Measurements from ENCODE around the gene KCNIP1. TPM values are rescaled to one million over a fixed set of nuclear protein-coding genes. Genes with fewer than 3 reads are reported as not detected.

Gene KCNIP1
- total RNA-seq, 1 experiment from 2014 or later = not detected

GRCh38 chr5:170750791-170751190 is 247.0 kb downstream of the KCNIP1 start:
- no peaks in the 10 kb centered on the region; the same call in 1 of the 2 replicates for H3K4me1 ChIP-seq (ENCODE audit: insufficient read depth, low read length)
- H3K27me3 ChIP-seq (ENCODE audit: low read length) = no peaks in the 10 kb centered on the region
- no peak overlapping the region for H3K9ac ChIP-seq (ENCODE audit: low read length)
- DNase-seq (no peak), ATAC-seq (no peak)
- H3K4me2 ChIP-seq (ENCODE audit: low read length) = no peak overlapping the region
- no peaks in the 10 kb centered on the region for H4K20me1 ChIP-seq (ENCODE audit: low read length)
- no peak overlapping the region for H3K27ac ChIP-seq (ENCODE audit: low read length)
- H3K36me3 ChIP-seq (ENCODE audit: low read depth, low read length) = no peaks in the 10 kb centered on the region
- no peaks in the 10 kb centered on the region for H3K79me2 ChIP-seq (ENCODE audit: low read length)
- H3K9me2 ChIP-seq (replicated peaks; ENCODE audit: low read length) = no peaks in the 10 kb centered on the region
- BruUV-seq (replicated peaks) = no TSS peak
- no peaks in the 10 kb centered on the region for H3F3A ChIP-seq (ENCODE audit: low read length, unreplicated experiment)
- ChIA-PET POLR2A (ENCODE audit: unreplicated experiment) (no interaction called here), CTCF (no interaction called here)
- H3K4me3 ChIP-seq (ENCODE audit: low read length) = no peak overlapping the region
- H2AFZ ChIP-seq (ENCODE audit: low read length) = no peak overlapping the region
- intact Hi-C loops (cut with micrococcal nuclease) = no loop called here
- no peak for TF ChIP-seq EZH2phosphoT487 (IDR thresholded peaks at IDR 0.05; ENCODE audit: borderline replicate concordance, low read length)
- no peak for TF ChIP-seq CTCF (conservative IDR thresholded peaks at IDR 0.05; ENCODE audit: low read depth, low read length)
- TF ChIP-seq EZH2 (IDR thresholded peaks at IDR 0.05; ENCODE audit: low read length, unreplicated experiment) = no peak
- no peaks in the 10 kb centered on the region for H3K9me3 ChIP-seq (ENCODE audit: low read length)

DNA sequence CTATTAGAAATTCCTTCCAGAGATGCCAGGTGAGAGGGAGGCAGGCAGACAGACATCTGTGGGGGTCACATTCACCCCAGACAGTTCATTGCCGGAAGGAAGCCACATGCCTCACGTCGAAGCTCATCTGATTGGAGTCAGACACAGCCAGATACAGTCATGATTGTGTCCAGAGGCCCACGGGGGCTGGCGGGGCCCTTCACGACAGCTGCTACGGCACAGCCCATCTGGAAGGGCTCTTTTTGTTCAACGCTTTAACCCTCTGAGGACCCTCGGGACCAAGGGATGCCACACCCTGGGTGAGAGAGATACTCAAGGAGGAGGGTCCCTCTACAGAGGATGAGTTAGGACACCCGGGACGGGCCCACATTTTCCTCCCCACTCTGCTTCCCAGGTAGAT is 247.8 kb downstream of the KCNIP1 start:
- ChIA-PET POLR2A (ENCODE audit: unreplicated experiment) (no interaction called here), CTCF (no interaction called here)
- no peak overlapping the region for H2AFZ ChIP-seq (ENCODE audit: low read length)
- no TSS peak for BruUV-seq (replicated peaks)
- no peaks in the 10 kb centered on the region for H3K36me3 ChIP-seq (ENCODE audit: low read depth, low read length)
- H4K20me1 ChIP-seq (ENCODE audit: low read length) = no peaks in the 10 kb centered on the region
- ATAC-seq = no peak
- no peak overlapping the region for H3K4me3 ChIP-seq (ENCODE audit: low read length)
- intact Hi-C loops (cut with micrococcal nuclease) = no loop called here
- no peak overlapping the region for H3K9ac ChIP-seq (ENCODE audit: low read length)
- H3F3A ChIP-seq (ENCODE audit: low read length, unreplicated experiment) = no peaks in the 10 kb centered on the region
- H3K27ac ChIP-seq (ENCODE audit: low read length) = no peak overlapping the region
- no peaks in the 10 kb centered on the region for H3K9me2 ChIP-seq (replicated peaks; ENCODE audit: low read length)
- no peaks in the 10 kb centered on the region; the same call in 1 of the 2 replicates for H3K4me1 ChIP-seq (ENCODE audit: insufficient read depth, low read length)
- H3K9me3 ChIP-seq (ENCODE audit: low read length) = no peaks in the 10 kb centered on the region
- no peaks in the 10 kb centered on the region for H3K27me3 ChIP-seq (ENCODE audit: low read length)
- H3K4me2 ChIP-seq (ENCODE audit: low read length) = no peak overlapping the region
- H3K79me2 ChIP-seq (ENCODE audit: low read length) = no peaks in the 10 kb centered on the region
- TF ChIP-seq EZH2 (IDR thresholded peaks at IDR 0.05; ENCODE audit: low read length, unreplicated experiment) (no peak), CTCF (conservative IDR thresholded peaks at IDR 0.05; ENCODE audit: low read depth, low read length) (no peak), EZH2phosphoT487 (IDR thresholded peaks at IDR 0.05; ENCODE audit: borderline replicate concordance, low read length) (no peak)
- no peak for DNase-seq

GRCh38 chr5:170752257-170753215 is 248.7 kb downstream of the KCNIP1 start:
- Histone ChIP-seq H3K27ac (ENCODE audit: low read length) (no peak overlapping the region), H2AFZ (ENCODE audit: low read length) (no peak overlapping the region), H3K9me3 (ENCODE audit: low read length) (no peaks in the 10 kb centered on the region), H3K4me3 (ENCODE audit: low read length) (no peak overlapping the region), H3K4me2 (ENCODE audit: low read length) (no peak overlapping the region), H3K36me3 (ENCODE audit: low read depth, low read length) (no peaks in the 10 kb centered on the region), H3F3A (ENCODE audit: low read length, unreplicated experiment) (no peaks in the 10 kb centered on the region), H3K9ac (ENCODE audit: low read length) (no peak overlapping the region), H4K20me1 (ENCODE audit: low read length) (no peaks in the 10 kb centered on the region), H3K27me3 (ENCODE audit: low read length) (no peaks in the 10 kb centered on the region), H3K79me2 (ENCODE audit: low read length) (no peaks in the 10 kb centered on the region), H3K9me2 (replicated peaks; ENCODE audit: low read length) (no peaks in the 10 kb centered on the region), H3K4me1 (ENCODE audit: insufficient read depth, low read length) (no peaks in the 10 kb centered on the region; the same call in 1 of the 2 replicates)
- intact Hi-C loops (cut with micrococcal nuclease) = no loop called here
- ChIA-PET POLR2A (ENCODE audit: unreplicated experiment) (no interaction called here), CTCF (no interaction called here)
- no TSS peak for BruUV-seq (replicated peaks)
- TF ChIP-seq EZH2 (IDR thresholded peaks at IDR 0.05; ENCODE audit: low read length, unreplicated experiment) (no peak), EZH2phosphoT487 (IDR thresholded peaks at IDR 0.05; ENCODE audit: borderline replicate concordance, low read length) (no peak), CTCF (conservative IDR thresholded peaks at IDR 0.05; ENCODE audit: low read depth, low read length) (no peak)
- DNase-seq (no peak), ATAC-seq (no peak)

Data from PC-3 (cell line).